Adrenal gland (tissue), 5 donors: ENCODE results near the gene ABHD16B.

Source experiments
- POLR2A ChIP-seq, 2 donors: fragments of 450-650 bp; IDR thresholded peaks; one replicate each; pipeline ENCODE4 v1.6.1; 2017; ENCODE audit warnings: antibody characterized with exemption in 2 of 2, mild to moderate bottlenecking in 2 of 2, moderate library complexity in 1 of 2
- TF ChIP-seq, protein P1 (sequence below), 6 experiments: fragments of 450-650 bp in 4 of 6; fragments of 200-600 bp in 2 of 6; sonication (generic) in 1 of 6; IDR thresholded peaks; 1 replicate in 5 of 6; 2 replicates in 1 of 6; pipeline versions ENCODE4 v1.5.1 to v1.8.0; 2016 to 2021; ENCODE audit warnings: antibody characterized with exemption in 6 of 6, mild to moderate bottlenecking in 2 of 6, moderate library complexity in 1 of 6
- donor health status: DM: no; HTN: no; CAD: no.

- TF ChIP-seq, protein P1, sequence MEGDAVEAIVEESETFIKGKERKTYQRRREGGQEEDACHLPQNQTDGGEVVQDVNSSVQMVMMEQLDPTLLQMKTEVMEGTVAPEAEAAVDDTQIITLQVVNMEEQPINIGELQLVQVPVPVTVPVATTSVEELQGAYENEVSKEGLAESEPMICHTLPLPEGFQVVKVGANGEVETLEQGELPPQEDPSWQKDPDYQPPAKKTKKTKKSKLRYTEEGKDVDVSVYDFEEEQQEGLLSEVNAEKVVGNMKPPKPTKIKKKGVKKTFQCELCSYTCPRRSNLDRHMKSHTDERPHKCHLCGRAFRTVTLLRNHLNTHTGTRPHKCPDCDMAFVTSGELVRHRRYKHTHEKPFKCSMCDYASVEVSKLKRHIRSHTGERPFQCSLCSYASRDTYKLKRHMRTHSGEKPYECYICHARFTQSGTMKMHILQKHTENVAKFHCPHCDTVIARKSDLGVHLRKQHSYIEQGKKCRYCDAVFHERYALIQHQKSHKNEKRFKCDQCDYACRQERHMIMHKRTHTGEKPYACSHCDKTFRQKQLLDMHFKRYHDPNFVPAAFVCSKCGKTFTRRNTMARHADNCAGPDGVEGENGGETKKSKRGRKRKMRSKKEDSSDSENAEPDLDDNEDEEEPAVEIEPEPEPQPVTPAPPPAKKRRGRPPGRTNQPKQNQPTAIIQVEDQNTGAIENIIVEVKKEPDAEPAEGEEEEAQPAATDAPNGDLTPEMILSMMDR (IDR thresholded peaks at IDR 0.05): no peak
- no peak for TF ChIP-seq POLR2A (IDR thresholded peaks at IDR 0.05)
Measured at GRCh38 chr20:63890201-63890576, 28.9 kb downstream of the ABHD16B start.
